22Rv1 (cell line): Measurements from ENCODE around the gene BLOC1S4.

ENCODE experiments used
- H3K27ac ChIP-seq: fragments of 450-650 bp; 2 replicates; pipeline ENCODE4 v1.5.1; 2017
- ZFX ChIP-seq: fragments of 450-650 bp; IDR thresholded peaks from 2 replicates; pipeline ENCODE4 v1.6.1; 2017; ENCODE audit warnings: antibody characterized with exemption, borderline replicate concordance
- TF ChIP-seq, protein P1 (sequence below): fragments of 450-650 bp; IDR thresholded peaks from 2 replicates; pipeline ENCODE4 v1.5.1; 2017; ENCODE audit warnings: mild to moderate bottlenecking

Gene BLOC1S4

DNA sequence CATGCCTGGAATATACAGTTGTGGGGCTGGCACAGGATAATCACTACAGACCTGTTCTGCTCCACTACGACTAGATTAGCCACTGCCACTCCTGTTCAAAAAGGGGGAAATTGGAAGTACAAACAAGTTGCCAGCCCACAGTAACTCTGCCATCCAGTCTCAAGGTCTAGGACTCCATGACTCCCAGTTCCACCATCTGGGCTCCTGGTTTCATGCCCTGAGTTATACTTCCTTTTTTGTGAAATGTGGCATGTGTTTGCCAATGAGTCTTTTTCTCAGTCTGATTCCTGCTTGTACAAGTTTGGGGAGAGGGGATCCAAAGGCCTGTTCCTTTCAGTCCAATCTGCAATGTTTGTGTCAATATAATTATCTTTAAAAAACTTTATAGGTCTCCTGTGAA is 1.0 kb upstream of the BLOC1S4 start:
- H3K27ac ChIP-seq = no peak overlapping the region

DNA sequence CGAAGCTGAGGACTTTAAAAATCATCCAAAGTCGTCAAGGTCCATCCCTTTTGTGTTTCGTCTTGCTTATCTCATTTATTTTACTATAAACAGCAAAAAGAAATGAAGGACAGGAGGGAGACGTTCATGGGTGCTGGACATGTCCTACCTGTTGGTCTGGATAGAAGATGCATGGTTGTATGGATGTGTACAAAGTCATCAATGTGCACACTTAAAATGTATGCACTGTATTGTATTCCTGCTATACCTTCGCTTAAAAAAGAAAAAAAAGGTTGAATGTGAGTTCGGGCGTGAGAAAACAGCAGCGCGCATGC is 313 bp upstream of the BLOC1S4 start:
- TF ChIP-seq ZFX = no peak
- TF ChIP-seq, protein P1, sequence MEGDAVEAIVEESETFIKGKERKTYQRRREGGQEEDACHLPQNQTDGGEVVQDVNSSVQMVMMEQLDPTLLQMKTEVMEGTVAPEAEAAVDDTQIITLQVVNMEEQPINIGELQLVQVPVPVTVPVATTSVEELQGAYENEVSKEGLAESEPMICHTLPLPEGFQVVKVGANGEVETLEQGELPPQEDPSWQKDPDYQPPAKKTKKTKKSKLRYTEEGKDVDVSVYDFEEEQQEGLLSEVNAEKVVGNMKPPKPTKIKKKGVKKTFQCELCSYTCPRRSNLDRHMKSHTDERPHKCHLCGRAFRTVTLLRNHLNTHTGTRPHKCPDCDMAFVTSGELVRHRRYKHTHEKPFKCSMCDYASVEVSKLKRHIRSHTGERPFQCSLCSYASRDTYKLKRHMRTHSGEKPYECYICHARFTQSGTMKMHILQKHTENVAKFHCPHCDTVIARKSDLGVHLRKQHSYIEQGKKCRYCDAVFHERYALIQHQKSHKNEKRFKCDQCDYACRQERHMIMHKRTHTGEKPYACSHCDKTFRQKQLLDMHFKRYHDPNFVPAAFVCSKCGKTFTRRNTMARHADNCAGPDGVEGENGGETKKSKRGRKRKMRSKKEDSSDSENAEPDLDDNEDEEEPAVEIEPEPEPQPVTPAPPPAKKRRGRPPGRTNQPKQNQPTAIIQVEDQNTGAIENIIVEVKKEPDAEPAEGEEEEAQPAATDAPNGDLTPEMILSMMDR = no peak
- peak overlapping the region; percentile 87 for H3K27ac ChIP-seq

More for the DNA sequence above, 1.0 kb upstream of the BLOC1S4 start:
- TF ChIP-seq, protein P1 = no peak
- TF ChIP-seq ZFX = no peak

DNA sequence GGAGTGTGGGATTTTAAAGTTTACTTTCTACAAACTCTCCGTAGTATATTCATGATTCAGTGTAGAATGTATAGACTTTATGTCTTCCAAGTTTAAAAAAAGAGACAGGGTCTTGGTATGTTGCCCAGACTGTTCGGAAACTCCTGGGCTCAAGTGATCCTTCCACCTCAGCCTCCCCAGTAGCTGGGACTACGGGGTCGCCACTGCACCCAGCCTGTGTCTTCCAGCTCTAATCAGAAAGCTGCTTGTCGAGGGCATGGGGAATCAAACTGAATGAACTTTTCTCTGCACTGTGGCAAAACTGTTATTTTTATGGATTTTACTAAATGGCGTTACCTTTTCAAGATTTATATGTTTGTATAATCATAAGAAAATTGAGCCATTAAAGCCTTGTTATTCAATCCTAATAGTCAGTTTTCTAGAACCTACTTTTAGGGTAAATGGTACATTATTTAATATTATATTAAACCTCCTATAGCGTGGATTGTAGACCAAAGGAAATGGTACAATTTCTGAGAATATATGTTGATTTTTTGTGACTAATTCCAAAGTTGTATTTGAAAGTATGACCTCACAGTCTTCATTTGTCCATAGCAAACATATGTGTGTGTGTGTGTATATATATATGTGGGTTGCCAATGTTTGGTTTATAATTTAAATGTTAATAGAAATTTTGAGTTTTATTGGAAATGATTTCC is 1.1 kb downstream of the BLOC1S4 start:
- H3K27ac ChIP-seq = no peak overlapping the region; the same call in 1 of the 2 replicates
- TF ChIP-seq, protein P1 = no peak
- TF ChIP-seq ZFX = no peak

DNA sequence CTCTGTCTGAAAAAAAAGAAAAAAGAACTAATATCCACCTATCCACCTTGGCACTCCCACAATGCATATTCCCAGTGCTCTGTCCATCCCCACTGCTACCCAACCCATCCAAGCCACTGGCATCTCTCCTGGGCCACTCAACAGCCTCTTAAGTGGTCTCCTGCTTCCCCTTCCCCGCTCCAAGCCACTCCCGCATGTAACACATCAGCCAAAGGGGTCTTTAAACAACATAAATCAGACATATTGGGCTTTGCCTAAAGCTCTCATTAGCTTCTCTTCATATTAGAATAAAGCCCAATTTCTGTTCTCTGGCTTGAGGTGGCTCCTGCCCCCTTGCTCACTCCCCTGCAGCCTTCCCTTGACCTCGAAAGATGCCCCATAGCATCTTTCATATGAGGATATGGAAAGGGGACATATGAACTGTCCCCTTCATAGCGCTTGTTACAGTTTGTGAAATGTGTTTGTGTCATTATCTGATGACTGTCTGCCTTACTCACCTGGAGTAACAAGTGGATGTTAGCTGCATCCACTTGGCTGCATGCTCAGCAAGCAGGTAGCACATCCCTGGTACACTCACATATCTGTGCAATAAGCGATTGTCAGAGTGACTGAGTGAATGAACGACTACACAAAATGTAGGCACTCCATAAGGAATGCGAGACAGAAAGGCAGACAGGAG is 3.1 kb downstream of the BLOC1S4 start:
- no peak overlapping the region for H3K27ac ChIP-seq
- TF ChIP-seq, protein P1 = no peak
- no peak for TF ChIP-seq ZFX

DNA sequence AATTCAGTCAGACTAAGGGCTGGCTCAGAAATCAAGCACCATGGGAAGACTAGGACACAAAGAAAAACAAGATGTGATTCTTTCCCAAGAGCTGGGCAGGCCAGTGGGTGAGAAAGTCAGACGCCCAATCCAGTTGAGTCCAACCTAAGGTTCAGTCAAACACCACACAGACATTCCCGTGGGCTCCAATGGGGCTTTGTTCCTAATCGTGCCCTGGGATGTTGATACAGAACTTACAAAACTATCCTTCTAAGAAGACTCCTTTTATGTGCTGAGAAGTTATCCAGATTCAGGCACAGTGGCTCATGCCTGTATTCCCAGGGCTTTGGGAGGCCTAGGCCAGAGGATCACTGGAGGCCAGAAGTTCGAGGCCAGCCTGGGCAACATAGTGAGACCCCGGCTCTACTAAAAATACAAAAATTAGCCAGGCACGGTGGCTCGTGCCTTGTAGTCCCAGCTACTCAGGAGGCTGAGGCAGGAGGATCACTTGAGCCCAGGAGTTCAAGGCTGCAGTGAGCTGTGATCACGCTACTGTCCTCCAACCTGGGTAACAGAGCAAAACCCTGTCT is 3.7 kb downstream of the BLOC1S4 start:
- TF ChIP-seq, protein P1 = no peak
- TF ChIP-seq ZFX = no peak
- H3K27ac ChIP-seq = no peak overlapping the region

DNA sequence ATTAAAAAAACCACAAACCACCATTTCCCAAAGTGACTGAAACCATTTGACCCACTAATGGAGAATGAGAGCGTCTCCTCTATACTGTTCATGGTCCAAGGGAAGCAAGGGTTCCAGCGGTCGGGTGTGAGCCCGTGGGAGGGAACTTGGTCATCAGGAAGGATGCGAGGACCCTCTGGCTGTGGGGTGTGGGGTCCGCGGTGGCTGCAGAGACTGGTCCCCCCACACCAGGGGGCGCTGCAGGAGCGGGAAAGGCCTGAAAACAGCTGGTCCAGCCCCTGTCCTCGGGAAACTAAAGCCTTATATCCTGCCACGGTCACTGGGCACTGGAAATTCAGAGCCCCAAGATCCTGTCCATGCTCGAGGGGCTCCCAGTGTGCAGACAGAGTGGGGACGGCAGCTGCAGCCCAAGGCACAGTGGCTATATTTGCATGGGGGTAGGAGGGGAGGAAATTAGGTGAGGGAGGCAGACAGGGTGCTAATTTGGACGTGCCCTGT is 4.3 kb downstream of the BLOC1S4 start:
- H3K27ac ChIP-seq = no peak overlapping the region
- no peak for TF ChIP-seq ZFX
- TF ChIP-seq, protein P1 = peak; percentile 87

DNA sequence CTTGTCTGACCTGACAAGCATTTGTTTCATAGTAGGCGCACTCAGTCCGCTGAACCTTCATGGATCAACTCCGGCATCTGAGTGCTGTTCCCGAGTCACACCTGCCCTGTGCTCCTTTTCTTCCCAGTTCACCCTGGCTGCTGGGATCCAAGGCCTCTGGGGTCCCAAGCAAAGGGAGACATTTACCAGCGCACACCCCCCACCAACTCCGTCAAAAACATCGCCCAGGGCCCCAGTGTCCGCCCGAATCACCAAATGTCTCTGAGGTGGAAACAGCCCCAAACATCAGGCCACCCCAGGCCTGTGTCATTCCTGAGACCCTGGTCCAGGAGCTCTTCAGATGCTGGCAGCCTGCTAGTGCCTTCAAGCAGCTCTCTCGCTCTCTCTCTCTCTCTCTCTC is 5.1 kb downstream of the BLOC1S4 start:
- TF ChIP-seq, protein P1 = no peak
- TF ChIP-seq ZFX = no peak
- H3K27ac ChIP-seq = no peak overlapping the region
